ENCODE measurements around the gene PEX11A. TPM values are rescaled to one million over a fixed set of nuclear protein-coding genes. Genes with fewer than 3 reads are reported as not detected.

PEX11A gene
- total RNA-seq: 1.7 and 2.0 TPM in 2 replicates

DNA sequence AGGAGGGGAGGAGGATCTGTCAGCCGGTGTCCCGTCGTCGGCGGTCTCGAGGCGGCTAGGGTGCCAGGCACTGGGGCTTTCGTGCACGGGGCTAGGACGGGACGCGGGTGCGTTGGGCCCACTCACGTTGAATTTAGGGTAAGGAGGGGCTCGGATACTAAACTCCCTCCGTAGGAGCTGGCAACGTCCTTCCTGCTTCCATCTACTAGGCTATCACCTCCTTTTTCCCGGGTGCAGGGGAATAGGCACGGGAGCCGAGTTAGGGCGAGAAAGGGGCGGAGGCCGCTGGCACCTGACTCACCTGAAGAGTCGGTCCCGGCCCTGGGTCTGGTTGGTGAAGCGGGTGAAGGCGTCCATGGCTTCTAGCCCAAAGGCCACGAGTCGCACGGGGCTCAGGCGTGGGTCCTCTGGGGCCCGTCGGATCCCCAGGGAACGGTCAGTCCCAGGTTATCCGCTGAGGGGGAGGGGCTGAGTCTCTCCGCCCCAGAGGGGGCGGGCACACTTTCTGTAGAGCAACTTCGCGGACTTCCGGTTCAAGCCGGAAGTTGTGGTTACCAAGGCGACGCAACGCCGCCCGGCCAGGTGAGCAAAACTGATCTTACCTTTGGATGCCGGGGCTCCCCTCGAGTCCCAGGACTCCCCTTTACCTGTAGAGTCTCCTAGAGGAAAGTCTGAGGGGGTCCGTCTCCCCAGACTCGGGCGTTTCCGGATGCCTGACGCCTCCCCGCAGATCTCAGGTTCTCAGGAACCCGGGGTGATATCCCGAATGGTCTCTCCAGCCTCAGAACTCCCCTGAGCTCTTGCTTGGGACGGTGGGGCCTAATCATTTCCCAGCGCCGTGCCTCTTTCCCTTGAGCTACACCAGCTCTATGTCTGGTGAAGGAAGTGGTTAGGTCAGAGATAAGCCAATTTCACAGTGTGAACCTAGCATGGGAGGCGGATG, at the start of gene PEX11A, which contains the start of gene WDR93:
Gene PEX11A (minus strand): TSS at position 479 of the 943 bp plus-strand sequence. CDS start 122 bp downstream, at position 357.
Gene WDR93 (plus strand): TSS at position 536 of the 943 bp plus-strand sequence. CDS start 10,936 bp downstream, outside the sequence.
- intact Hi-C loops (cut with micrococcal nuclease): loop anchor here (2.0 kb wide), 1 partner anchor 116 kb away; the partner anchor contains the start of gene TICRR

GRCh38 chr15:89740137-89740536, 49.6 kb upstream of the PEX11A start:
- intact Hi-C loops (cut with micrococcal nuclease): loop anchor here (1.0 kb wide), 4 partner anchors 135 to 347 kb away; no protein-coding TSS in a partner anchor

DNA sequence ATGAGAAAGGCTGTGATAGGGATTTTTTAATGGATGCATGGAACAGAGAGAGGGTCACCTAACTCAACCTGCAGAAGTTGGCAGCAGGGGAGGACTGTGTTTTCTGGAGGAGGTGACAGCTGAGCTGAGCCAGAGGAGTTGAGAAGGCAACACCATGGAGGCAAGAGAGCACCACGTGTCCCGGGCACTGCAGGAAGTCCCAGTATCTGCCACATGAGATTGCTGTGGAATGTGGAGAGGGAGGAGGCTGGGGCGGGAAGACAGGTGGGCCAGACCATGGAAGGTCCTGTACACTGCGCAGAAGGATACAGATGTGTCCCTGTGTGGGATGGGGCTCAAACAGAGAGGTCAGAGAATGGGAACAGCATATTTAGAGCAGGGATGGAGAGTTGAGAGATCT, 45.2 kb upstream of the PEX11A start:
- intact Hi-C loops (cut with micrococcal nuclease): no loop called here

DNA sequence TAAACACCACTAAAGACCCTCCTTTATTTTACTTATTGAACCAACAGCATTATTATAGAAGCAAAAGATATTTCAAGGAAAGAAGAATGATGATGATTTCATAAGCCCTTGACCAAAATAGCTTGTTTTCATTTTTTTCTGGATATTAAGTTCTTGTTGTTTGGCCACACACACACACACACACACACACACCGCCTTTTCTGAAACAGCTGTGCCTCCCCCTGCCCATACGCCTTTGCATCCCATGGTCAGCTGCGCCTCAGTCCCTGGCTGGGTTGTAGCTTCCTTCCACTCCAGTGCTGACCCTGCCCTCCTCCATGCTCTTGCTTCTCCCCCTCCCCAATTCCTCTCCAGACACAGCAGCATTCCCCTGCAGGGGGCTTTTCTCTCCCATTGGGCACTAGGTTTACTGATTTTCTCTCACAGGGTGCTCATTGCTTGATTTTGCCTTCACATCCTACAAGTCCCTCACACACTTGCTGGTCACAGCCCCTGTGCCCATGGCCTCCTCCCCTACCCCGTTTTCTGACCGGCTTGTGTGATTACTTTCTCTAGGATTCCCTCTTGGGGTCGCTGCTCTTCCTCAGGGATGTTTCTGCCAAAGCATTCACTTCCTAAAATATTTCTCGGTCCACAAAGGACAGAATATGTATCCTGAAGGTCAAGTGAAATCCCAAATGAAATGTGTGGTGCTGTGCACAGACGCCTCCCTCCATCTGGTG, 42.1 kb upstream of the PEX11A start:
- intact Hi-C loops (cut with micrococcal nuclease): no loop called here

DNA sequence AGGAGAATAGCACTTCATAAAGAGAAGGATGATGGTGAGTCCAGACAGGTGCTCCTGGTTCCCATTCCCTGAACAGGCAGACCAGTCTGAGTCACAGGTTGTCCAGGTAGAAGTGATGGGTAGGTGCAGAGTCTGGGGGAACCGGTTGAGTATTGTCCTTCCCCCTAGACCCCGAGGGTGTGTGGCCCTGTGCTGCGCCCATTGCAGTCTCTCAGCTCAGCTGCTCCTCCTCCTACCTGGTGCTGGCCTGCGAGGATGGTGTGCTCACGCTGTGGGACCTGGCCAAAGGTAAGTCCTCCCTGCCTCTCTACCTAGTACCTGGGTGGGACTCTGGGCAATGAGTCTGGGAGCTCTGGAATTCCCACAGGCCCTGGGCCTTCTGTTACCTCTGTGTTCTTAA, 40.7 kb upstream of the PEX11A start:
- intact Hi-C loops (cut with micrococcal nuclease): no loop called here

DNA sequence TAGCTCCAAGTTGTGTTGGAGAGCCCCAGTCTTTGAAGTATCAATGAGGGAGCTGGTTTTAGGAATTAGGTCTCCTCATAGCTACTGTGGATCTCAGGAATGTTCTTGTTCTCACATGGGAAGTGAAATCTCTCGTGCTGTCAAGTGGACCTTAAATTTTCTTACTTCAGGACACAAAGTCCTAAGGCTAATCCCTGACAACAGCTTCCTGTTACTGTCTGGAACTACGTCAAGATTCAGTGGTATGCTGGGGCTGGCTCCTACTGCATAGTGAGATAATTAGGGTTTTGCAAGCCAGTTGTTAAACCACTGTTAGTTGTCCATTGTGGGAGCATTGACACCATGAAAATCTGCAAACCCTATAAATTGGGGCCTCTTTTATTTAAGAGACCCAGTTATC, 37.7 kb upstream of the PEX11A start:
- intact Hi-C loops (cut with micrococcal nuclease): no loop called here

GRCh38 chr15:89725064-89725463, 34.5 kb upstream of the PEX11A start:
- intact Hi-C loops (cut with micrococcal nuclease): no loop called here

- intact Hi-C loops (cut with micrococcal nuclease): no loop called here
Measured at GRCh38 chr15:89724621-89725020, 34.1 kb upstream of the PEX11A start.

GRCh38 chr15:89723031-89723430, 32.5 kb upstream of the PEX11A start:
- intact Hi-C loops (cut with micrococcal nuclease): no loop called here

DNA sequence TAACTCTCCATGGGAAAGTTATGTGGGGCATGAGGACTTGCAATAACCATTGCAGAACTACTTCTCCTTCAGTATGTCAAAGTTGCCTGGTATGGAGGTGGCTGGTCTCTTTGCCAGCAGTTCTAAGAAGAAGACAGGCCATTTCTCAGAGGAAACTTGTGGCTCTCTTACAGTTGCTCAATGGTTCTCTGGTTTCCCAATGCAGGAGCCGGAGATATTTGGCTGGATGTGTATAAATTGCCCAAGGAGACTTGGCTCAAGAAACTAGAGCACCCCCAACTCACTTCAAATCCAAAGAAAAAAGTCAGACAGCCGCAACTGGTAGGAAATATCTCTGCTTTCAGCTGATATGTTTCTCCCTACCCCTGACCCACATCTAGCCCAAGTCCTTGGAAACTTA, 24.2 kb upstream of the PEX11A start:
- intact Hi-C loops (cut with micrococcal nuclease): no loop called here

DNA sequence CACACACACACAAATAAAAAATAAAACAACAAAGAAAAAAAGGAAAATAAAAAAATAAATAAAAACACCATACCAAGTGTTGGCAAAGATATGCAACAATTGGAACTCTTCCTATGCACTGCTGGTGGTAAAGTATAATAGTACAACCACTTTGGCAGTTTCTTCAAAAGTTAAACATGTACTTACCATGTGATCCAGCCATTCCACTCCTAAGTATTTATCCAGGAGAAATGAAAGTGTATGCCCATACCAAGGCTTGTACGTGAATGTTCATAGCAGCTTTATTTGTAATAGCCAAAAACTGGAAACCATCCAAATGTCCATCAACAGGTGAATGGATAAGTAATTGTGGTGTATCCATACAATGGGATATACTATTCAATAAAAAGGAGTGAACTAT, 17.0 kb upstream of the PEX11A start:
- intact Hi-C loops (cut with micrococcal nuclease): no loop called here

DNA sequence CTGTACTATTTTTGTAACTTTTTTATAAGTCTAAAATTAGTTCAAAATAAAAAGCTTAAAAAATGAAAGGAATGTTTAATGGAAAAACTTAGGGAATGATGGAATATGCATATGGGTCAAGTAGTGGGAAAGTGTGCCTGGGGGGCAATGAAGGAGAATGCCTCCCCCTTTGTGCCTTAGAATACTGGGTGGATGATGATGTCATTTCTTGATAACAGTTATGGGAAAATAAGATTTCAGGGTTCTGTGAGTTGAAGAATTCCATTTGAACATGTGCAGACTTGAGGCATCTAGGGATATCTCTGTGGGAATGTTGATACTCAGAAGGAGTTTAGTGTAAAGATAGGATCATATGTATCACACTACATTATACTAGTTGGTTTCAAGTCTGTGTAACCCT, 13.9 kb upstream of the PEX11A start:
- intact Hi-C loops (cut with micrococcal nuclease): no loop called here

GRCh38 chr15:89695198-89695597, 4.6 kb upstream of the PEX11A start:
- intact Hi-C loops (cut with micrococcal nuclease): no loop called here

DNA sequence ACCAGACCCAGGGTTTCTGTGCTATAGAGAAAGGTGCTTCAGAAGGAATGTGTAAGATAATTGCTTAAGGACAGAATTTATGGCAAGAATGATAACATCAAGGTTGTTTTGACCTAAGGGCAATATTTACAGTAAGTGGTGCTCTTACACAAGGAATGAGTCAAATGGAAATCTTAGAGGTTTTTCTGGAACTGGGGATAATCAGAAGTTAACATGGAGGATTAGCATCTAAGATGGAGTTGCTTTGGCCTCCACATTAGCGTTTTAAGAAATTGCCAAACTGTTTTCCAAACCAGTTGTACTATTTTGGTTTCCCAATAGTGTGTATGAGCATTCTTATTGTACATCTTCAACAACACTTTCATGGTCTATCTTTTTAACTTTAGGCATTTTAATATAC, 3.1 kb upstream of the PEX11A start:
- intact Hi-C loops (cut with micrococcal nuclease): no loop called here

DNA sequence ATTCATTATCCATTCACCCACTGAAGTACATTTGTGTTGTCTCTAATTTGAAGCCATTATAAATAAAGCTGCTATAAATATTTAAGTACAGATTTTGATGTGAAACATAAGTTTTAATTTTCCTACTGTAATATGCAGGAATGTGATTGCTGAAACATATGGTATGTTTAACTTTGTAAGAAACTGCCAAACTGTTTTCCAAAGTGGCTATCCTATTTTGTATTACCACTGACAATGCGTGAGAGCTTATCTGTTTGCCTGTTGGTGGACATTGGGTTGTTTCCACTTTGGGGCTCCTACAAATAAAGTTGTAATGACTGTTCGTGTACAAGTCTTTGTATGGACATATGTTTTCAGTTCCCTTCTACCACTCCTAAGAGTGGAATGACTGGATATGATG, 2.5 kb upstream of the PEX11A start:
- intact Hi-C loops (cut with micrococcal nuclease): no loop called here

GRCh38 chr15:89689930-89690275, 651 bp downstream of the PEX11A start:
- intact Hi-C loops (cut with micrococcal nuclease): loop anchor here (2.0 kb wide), 1 partner anchor 115 kb away; the partner anchor contains the start of gene TICRR

DNA sequence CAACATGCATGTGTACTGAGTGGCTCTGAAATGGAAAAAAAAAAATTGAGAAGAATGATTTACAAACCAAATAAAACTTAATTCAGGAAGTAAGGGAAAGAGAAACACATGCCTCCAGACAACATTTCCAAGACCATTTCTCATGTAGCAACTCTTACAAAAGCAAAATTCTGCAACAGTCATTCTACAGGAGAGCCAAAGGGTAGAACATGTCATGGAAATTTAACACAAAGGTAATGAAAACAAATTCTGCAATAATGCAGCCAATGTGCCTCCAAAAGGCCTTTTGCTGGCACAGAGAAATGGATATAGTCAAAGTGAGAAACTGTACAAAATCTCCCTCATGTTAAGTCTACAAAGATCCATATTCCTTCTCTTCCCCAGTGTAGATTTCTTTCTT, 4.0 kb downstream of the PEX11A start:
- intact Hi-C loops (cut with micrococcal nuclease): no loop called here

DNA sequence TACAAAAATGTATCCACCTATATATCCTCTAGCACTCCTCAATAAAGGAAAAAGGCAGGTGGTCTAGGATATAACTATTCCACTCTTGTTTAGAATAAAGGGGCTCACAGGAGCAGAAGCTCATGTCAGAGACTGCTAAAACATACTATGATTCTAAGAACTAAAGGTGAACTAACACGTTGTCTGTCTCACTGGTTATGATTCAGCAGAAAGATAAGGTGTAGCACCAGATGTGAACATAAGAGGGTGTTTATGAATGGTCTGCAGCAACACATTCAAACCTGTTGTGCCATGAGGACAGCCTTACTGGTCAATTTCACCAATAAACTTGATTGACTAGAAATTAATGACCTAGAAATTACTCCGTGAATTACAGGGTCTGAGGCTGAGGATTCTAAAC, 4.6 kb downstream of the PEX11A start:
- intact Hi-C loops (cut with micrococcal nuclease): no loop called here

- intact Hi-C loops (cut with micrococcal nuclease): no loop called here
Measured at GRCh38 chr15:89681146-89681545, 9.4 kb downstream of the PEX11A start.

GRCh38 chr15:89680282-89680873, 10.2 kb downstream of the PEX11A start:
- intact Hi-C loops (cut with micrococcal nuclease): no loop called here

DNA sequence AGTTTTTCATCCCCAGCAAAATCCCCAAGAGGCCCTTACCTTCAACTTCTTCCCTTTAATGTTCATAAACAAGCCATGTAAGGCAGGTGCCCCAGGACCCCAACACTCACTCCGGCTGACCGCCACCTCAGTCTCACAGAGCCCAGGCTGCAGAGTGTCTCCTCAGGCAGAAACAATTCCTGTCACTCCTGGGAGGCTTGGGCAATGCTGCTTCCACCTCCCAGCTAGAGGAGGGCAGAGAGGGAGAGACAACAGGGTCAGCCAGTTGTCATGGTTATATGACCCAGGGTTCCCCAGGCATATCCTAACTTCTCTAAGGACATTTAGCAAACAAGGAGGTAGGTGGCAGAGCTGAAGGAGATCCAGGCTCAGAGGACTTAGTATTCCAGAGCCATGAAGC, 11.3 kb downstream of the PEX11A start, which contains the start of gene PLIN1:
Gene PLIN1 (minus strand): TSS at position 156 of the 400 bp plus-strand sequence. CDS start 1,878 bp downstream, outside the sequence.
- intact Hi-C loops (cut with micrococcal nuclease): no loop called here

GRCh38 chr15:89677381-89677780, 13.2 kb downstream of the PEX11A start:
- intact Hi-C loops (cut with micrococcal nuclease): no loop called here

Measured in T-helper 1 cell treated with Interleukin-12 subunit alpha and Interleukin-12 subunit beta and Interleukin-4 antibody, amounts not matched to agents 30 ng/mL and 1 ng/mL, for 36 hours (primary cell).